NCI-H2029 treated with DMSO at 0.1 percent for 48 hours (cell line): ENCODE results near the gene TRIM69.
"Not testable (repeated sequence)": the region's sequence is repeated elsewhere in the genome, so short reads cannot be mapped to it uniquely, and the experiment has no call there.

Experiments
- DNase-seq: peaks from one replicate; lab custom pipeline; 2025; lab: John Stamatoyannopoulos, UW

Gene TRIM69

DNA sequence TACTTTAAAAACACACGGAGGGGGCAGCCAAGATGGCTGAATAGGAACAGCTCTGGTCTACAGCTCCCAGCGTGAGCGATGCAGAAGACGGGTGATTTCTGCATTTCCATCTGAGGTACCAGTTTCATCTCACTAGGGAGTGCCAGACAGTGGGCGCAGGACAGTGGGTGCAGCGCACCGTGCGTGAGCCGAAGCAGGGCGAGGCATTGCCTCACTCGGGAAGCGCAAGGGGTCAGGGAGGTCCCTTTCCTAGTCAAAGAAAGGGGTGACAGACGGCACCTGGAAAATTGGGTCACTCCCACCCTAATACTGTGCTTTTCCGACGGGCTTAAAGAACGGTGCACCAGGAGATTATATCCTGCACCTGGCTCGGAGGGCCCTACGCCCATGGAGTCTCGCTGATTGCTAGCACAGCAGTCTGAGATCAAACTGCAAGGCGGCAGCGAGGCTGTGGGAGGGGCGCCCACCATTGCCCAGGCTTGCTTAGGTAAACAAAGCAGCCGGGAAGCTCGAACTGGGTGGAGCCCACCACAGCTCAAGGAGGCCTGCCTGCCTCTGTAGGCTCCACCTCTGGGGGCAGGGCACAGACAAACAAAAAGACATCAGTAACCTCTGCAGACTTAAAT lies 3.0 kb downstream of the TRIM69 start:
- not testable (repeated sequence) for DNase-seq

DNA sequence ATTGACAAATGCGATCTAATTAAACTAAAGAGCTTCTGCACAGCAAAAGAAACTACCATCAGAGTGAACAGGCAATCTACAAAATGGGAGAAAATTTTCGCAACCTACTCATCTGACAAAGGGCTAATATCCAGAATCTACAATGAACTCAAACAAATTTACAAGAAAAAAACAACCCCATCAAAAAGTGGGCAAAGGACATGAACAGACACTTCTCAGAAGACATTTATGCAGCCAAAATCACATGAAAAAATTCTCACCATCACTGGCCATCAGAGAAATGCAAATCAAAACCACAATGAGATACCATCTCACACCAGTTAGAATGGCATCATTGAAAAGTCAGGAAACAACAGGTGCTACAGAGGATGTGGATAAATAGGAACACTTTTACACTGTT lies 7.1 kb downstream of the TRIM69 start:
- not testable (repeated sequence) for DNase-seq

DNA sequence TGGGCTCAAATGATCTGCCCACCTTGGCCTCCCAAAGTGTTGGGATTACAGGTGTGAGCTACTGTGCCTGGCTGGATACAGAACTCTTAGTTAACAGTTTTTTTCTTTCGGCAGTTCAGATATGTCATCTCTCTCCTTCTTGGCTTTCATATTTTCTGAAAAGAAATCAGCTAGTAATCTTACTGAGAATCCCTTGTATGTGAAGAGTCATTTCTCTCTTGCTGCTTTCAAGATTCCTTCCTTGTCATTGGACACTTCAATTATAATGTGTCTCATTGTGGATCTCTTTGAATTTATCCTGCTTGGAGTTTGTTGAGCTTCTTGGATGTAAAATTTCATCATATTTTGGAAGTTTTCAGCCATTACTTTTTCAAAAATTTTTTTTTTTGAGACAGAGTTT lies 17.0 kb downstream of the TRIM69 start:
- DNase-seq = no peak

DNA sequence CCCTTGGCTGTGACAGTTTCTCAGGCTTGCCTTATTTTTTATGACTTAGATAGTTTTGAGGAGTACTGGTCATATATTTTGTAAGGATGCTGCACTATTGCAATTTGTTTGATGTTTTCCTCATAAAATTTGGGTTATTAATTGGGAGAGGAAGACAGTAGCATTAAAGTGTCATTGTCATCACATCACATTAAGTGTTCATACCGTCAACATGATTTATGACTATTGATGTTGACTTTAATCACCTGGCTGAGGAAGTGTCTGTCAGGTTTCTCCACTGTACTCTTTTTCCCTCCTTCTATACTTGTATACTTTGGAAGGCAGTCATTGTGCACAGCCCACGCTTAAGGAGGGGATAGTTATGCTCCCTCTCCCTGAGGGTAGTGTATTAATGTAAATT lies 26.9 kb downstream of the TRIM69 start:
- DNase-seq = no peak

DNA sequence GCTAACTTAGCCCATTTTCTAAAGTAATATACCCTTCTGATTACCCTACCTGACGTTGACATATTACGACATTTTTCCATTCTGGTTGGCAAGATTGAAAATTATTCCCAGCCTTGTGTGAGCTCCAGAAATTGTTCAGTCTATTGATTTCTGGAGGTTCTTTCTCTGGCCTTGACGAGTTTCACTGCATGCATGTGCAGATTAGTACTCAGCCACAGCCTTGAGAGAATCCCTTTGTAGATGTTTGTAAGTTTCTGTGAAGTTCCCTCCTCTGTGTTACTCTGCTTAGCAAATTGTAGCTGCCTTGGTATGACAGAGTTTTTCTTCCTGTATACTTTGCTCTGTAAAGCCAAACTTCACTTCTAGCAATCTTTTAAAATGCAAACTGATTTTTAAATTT lies 27.5 kb downstream of the TRIM69 start:
- DNase-seq = no peak

DNA sequence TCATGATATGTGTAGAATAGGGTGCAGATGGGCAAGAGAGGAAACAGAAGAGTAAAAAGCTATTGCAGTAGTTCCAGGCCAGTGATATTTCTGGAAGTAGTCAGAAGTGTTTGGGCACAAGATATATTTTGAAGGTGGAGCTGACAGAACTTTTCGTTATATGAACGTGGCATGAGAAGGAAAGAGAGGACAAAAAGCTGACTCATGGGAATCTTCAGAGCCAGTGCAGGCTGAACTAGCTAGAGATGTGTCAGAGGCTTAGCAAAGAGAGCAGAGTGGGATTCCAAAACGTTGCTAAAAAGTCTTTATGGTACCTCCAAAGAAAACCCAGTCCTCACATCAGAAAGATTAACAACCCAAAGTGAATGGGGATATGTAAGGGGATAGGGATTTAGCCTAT lies 28.7 kb downstream of the TRIM69 start:
- no peak for DNase-seq

DNA sequence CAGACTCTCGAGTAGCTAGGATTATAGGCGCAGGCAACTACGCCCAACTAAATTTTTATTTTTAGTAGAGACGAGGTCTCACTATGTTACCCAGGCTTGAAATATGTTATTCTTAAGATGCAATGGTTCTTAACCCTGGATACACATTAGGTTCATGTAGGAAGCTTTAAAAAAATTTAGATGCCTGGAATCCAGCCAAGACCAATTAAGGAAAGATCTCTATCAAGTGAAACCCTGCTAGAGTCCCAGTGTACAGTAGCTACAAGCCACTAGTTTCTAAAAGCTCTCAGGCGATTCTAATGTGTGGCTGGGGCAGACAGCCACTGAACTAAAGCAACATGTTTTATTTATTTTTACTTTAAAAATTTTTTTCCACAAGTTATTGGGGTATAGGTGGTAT lies 33.2 kb downstream of the TRIM69 start:
- no peak for DNase-seq

DNA sequence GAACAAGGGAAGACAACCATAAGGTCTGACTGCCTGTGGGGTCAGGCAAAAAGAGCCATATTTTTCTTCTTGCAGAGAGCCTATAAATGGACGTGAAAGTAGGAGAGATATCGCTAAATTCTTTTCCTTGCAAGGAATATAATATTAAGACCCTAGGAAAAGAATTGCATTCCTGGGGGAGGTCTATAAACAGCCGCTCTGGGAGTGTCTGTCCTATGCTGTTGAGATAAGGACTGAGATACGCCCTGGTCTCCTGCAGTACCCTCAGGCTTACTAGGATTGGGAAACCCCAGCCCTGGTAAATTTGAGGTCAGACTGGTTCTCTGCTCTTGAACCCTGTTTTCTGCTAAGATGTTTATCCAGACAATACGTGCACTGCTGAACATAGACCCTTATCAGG lies 34.4 kb downstream of the TRIM69 start:
- DNase-seq = not testable (repeated sequence)

DNA sequence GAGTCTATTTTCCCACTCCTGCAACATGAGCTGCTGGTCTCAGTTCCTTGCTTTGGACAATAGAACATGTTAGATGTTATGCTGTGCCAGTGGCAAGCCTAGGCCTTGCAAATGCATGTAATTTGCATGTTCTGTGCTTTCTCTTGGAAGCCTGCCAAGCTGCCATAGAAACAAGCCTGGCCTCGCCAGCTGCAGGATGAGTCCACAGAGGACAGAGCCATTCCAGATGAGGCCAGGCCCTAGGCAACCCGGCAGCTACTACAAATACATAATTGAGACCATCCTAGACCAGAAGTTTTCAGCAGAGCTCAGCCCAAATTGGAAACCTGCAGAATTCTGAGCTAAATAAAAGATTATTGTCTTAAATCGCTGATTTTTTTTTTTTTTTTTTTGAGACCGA lies 39.6 kb downstream of the TRIM69 start:
- DNase-seq = peak; percentile 1

DNA sequence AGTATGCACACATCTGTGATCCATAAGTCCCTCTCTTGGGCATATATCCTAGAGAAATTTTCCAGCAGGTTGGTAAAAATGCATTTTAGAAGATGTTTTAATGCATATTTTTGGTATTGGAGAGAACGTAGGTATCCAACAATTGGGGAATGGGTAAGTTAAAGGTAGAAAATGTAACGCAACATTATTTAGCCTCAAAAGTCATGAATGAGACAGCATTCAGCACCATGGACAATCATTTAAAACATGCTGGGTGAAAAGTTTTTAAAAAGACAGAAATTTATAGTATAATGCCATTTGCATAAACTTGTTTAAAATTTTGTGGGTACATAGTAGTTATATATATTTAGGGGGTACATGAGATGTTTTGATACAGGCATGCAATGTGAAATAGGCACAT lies 43.4 kb downstream of the TRIM69 start:
- DNase-seq = no peak

DNA sequence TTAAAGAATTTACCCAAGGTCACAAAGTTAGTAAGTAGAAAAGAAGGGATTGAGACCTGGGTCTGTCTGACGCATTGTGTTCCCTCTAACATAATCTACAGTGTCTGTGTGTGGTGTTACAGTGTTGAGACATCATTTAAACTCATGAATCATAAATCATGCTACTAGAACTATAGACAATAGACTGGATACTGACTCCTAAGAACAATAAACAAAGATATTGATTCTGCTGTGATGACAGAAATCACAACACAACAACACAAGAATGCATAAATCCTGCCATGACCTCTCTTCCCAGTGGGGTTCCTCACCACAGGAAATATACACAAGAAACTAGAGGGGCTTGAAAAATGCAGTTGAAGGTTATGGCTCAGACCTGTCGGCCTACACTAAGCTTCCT lies 44.3 kb downstream of the TRIM69 start:
- no peak for DNase-seq

DNA sequence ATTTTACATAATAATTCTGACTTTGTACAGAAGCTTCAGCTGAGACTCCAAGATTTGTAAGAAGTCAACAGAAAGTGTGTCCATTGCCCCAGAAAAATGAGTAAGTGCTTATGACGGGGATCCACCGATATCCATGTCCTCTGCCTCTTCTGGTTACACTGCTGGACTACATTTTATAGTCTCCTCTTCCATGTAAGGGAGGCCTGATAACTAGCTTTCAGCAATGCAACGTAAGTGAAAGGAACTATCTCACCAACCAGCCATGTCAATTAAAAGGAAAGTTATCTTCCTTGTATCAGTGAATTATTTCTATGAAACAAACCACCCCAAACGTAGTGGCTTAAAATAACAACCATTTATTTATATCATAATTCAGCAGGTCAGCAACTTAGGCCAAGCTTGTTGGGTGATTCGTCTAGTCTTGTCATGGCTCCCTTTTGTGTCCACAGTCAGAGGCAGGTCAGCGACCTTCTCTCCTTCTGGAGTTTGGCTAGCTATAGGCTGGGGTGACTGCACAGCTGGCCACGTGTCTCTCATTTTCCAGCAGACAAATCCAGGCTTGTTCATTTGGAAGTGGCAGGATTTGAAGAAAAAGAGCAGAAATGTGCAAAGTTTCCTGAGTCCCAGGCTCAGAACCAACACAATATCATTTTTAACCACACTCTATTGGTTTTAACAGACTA lies 44.9 kb downstream of the TRIM69 start:
- DNase-seq = no peak

DNA sequence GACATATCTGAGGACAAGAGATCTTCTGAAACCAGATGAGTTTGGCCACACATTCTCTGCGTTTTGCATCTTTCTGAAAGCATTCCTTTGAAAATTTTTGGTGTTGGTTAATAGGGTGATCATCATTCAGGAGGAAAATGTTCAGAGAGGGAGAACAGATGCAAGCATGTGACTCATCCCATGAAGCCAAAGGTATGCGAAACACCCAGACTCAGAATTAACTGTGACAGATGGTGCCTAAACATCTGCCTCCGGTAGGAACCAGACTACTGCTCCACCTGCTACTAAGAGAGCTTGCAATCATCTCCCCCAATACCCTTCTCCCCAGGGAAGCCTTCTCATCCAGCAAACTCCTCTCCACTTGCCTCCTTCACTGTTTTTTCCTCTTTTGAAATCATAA lies 46.2 kb downstream of the TRIM69 start:
- no peak for DNase-seq

DNA sequence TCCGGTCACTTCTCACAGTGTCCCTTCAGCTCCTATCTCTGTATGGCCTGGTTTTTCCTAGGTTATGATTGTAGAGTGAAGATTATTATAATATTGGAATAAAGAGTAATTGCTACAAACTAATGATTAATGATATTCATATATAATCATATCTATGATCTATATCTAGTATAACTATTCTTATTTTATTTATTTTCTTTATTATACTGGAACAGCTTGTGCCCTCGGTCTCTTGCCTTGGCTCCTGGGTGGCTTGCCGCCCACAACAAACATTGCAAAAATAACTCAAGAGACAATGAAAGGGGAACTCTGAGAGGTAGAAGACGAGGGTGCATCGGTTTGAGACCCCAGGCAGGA lies 48.6 kb downstream of the TRIM69 start:
- not testable (repeated sequence) for DNase-seq

DNA sequence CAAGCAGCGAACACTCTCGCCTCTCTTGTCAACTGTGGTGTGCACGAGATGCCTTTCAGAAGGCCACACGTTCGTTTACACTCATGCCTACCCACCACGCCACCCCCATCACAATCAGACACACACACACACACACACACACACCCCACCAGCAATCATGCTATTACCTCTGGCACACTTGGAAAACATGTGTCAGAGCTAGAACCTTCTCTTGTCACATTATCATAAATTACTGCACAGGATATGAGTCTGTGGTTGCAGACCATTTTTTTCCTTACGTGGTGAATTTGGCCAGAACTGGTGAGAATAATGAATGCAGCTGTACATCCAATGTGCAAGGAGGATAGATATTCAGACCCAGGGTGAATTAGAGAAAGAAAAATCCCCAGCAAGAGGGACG lies 52.4 kb downstream of the TRIM69 start:
- no peak for DNase-seq

DNA sequence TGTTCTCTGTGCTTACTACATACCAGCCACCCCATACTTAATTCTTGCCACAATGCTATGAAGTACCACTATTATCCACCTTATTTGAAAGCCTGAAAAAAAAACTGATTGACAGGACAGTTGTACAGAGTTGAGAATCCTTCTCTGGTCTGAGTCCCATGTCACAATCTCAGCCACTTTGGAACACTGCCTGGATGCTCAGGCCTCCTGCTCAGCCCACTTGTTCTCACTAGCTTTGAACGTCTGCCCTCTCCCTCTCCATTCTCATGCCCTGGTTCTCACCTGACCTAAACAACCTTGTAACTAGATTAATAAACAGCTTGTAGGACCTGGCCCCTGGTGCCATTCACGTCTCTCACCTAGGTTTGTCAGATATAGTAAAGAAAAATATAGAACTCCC lies 53.9 kb downstream of the TRIM69 start:
- no peak for DNase-seq

DNA sequence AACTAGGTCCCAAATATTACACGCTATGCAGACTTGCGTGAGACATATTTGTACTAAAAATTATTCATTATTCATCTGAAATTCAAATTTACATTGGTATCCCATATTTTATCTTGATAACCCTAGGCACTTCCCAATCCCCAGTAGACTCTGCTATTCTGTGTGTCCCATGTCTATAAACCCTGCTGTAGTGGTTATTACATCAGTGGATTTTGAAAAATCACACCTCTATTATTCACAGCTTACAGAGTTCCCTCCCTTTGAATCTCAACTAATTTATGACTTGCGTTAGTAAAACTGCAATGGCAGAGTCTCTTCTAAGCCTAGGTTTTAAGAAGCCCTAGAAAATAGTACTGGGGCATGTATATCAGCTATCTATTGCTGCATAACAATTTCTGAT lies 54.3 kb downstream of the TRIM69 start:
- DNase-seq = no peak

DNA sequence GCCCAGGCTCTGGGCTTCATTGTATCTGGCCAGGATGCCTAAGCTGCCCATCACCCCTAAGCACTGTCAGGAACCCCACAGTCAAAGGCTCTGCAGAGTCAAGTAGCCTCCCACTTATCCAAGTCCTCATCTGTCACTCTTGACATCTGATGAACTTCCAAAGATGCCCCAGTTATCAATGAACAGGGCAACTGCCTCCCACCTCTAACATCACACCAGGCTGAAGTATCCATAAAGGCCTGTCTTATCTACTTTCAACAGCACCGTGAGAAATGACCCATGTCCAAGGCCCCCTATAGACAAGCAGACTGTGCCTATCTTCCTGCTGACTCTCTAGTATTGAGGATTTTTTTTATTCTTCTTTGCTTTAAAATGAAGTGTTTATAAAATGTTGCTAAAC lies 56.4 kb downstream of the TRIM69 start:
- DNase-seq = no peak

DNA sequence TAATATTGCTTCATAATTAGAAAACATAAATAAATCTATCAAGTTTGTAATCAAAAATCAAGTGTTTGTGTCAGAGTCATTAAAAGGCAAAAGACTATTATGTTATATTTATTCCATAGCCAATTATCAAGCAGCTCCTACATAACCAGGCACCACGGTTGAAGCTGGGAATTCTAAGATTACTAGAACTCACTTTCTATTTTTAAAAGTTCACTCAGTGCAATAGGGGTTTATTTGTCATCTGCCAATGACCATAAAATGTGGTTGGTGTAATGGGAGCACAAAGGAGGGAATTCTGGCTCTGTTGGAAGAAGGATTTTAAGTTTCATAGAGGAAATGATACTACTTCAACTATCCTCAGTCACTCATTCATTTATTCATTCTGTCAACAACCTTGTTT lies 57.7 kb downstream of the TRIM69 start:
- no peak for DNase-seq

DNA sequence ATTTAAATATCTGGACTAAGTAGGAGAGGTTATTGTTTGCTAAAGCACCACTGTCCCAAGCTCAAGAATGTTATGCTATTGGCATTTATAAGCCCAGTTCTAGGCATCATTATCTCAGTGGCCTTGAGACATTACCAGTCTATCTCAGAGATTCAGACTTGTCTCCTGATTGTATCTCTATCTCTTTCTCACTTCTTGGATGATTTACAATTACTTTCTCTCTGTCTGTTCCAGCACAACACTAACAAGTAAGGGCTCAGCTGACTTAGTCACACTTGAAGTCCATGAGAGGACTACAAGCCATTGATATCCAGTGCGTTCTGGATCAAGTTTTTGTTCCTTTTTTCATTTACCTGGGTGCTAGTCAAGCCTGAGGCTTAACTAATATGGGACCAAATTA lies 60.2 kb downstream of the TRIM69 start:
- DNase-seq = no peak

DNA sequence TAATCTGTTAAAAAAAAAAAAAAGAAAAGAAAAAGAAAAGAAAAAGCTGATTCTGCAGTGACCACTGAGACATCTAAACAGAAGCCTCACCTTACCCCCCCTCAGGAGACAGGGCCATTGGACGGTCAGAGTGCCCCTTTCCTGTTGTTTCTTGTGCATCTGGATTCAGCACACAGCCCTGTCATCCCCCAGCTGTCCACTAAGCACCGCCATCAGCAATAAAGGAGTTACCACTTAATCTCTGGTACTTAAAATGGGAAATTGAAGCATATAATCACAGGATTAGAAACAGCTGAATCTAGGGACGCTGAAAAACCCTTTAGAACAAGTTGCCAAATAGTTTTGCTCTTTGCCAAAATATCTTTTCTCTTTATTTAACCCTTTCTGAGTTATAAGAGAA lies 62.5 kb downstream of the TRIM69 start:
- DNase-seq = no peak

DNA sequence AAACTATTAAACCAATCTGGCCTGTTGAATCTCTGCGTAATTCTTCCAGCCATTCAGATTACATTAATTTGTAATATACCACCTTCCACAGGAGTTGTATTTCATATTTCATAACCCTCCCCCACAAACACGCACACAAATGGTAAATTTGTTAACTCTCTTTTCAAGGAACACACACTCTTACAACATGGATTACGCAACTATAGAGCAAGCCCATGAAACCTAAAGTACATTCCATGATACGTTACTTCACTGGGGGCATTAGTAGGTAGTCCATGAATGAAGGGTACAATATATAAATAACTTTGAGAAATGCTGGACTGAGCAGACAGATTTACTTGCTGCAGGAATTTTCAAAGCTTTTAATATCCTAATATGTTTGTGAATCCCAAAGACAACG lies 65.0 kb downstream of the TRIM69 start:
- DNase-seq = no peak

DNA sequence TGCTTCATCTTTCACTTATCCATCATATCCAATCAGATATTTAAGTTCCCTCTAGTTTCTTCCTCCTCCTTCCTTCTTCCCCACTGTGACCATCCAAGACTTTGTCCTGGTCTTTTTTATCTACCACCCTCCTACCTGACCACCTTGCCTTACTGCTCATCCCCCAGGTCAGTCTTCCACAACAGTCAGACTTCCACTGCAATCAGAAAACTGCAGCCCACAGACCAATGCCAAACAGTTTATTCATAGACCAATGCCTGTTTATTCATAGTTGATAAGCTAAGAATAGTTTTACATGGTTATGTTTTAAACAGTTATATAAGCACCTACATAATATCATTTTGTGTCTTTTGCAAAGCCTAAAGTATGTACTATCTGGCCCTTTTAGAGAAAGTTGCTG lies 65.5 kb downstream of the TRIM69 start:
- DNase-seq = no peak

DNA sequence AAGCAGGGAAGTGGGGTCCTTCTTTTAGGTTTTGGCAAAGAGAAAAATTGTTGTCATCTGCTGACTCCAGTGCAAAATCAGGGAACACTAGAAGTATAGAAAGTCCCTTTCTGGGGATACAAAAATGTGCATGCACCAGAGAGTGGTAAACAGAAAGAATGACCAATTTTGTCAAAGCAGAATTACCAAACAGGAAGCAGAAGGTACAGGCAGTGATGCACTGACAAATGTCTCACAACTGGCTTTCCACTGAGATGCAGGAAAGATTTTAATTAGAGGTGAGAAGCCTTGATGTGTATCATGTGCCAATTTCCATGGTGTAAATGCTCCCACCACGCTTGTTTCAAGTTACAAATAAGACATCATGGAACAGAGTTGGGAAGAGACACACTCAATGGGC lies 66.0 kb downstream of the TRIM69 start:
- no peak for DNase-seq
